Kidney (tissue), 14 donors: Measurements from ENCODE around the gene COG4. TPM values are rescaled to one million over a fixed set of nuclear protein-coding genes. Genes with fewer than 3 reads are reported as not detected.

Experiments used
- DNase-seq, 5 donors: peaks; one replicate each; pipeline ENCODE4 v3.0.0-alpha.2; 2013 to 2020
- FAIRE-seq: peaks from 2 replicates; lab custom pipeline; 2012; peaks lifted over from hg19 to GRCh38; lab: Jason Lieb, UNC
- H3K27ac ChIP-seq, 2 donors: one replicate each; pipeline ENCODE4 v1.7.0; 2013; ENCODE audit warnings: low read depth in 2 of 2, low read length in 2 of 2, inconsistent platforms in 1 of 2
- H3K27me3 ChIP-seq: one replicate; pipeline ENCODE4 v1.7.1; 2013; ENCODE audit warnings: low read length, inconsistent platforms; ENCODE audit not compliant: control insufficient read depth, insufficient read depth
- H3K36me3 ChIP-seq, 3 donors: one replicate each; pipeline versions ENCODE4 v1.7.0 to v1.7.1; 2013; ENCODE audit warnings: low read length in 3 of 3, control low read depth in 1 of 3, inconsistent platforms in 1 of 3; ENCODE audit not compliant: insufficient read depth in 3 of 3, control insufficient read depth in 2 of 3
- H3K4me1 ChIP-seq, 3 donors: one replicate each; pipeline versions ENCODE4 v1.7.0 to v1.7.1; 2013; ENCODE audit warnings: low read length in 3 of 3, inconsistent platforms in 1 of 3, low read depth in 1 of 3; ENCODE audit not compliant: control insufficient read depth in 2 of 3, insufficient read depth in 2 of 3
- H3K4me3 ChIP-seq, 3 donors: one replicate each; pipeline versions ENCODE4 v1.7.0 to v1.8.1; 2013; ENCODE audit warnings: low read length in 3 of 3, control low read depth in 1 of 3, inconsistent platforms in 1 of 3
- H3K9ac ChIP-seq, 3 donors: one replicate each; pipeline versions ENCODE4 v1.7.0 to v1.7.1; 2013; ENCODE audit warnings: low read length in 3 of 3, control low read depth in 1 of 3, inconsistent platforms in 1 of 3
- H3K9me3 ChIP-seq, 3 donors: one replicate each; pipeline versions ENCODE4 v1.7.0 to v1.7.1; 2013; ENCODE audit warnings: low read length in 3 of 3, control low read depth in 1 of 3, inconsistent platforms in 1 of 3; ENCODE audit not compliant: control insufficient read depth in 2 of 3, insufficient read depth in 1 of 3
- CTCF ChIP-seq: IDR thresholded peaks from 3 replicates; pipeline ENCODE4 v1.5.1; 2012; ENCODE audit warnings: mild to moderate bottlenecking, moderate library complexity, borderline replicate concordance; ENCODE audit not compliant: insufficient read depth; ENCODE audit errors: extremely low read depth
- intact Hi-C: fragments of 100-400 bp; cut with DNase I; formaldehyde crosslinking; loops from one replicate; pipeline ENCODE4 v1.11.1; 2022
- polyA plus RNA-seq: library from polyadenylated mRNA; stranded (reverse); fragments of 350-450 nt; fragmentation: Illumina TruSeq; extraction: RNeasy Lipid Tissue Mini Kit (QIAGEN cat#74804); gene quantifications from one replicate; pipeline ENCODE4 v1.2.3, GENCODE V29; 2014; ENCODE audit warnings: low read depth, low replicate concordance; ENCODE audit not compliant: insufficient read depth
- total RNA-seq: library from RNA; stranded (reverse); fragmentation: NEBNext Ultra II Directional; extraction: Animal tissue kit (Norgen Biotek cat#: 25700); gene quantifications from one replicate; pipeline ENCODE4 v1.2.1, GENCODE V29; 2021
- donor health status: control.
- donor health status: control.
- donor health status: control.
- donor health status: control.
- donor health status: control.
- donor health status: DM: yes; HTN: yes; CAD: no.
- donor health status: Normal renal cell carcinoma (clear cell type).

The COG4 gene
- total and polyA plus RNA-seq, 2 donors from 2014 or later, result 42.9 to 69.7 TPM

- no peaks in the 10 kb centered on the region for H3K9me3 ChIP-seq
- H3K9ac ChIP-seq, result no peak overlapping the region
- DNase-seq, result no peak
- H3K36me3 ChIP-seq, result peaks cover 0 to 4% (median 1%) of the 10 kb centered on the region in 3 donors
- no peaks in the 10 kb centered on the region for H3K4me1 ChIP-seq
- H3K27ac ChIP-seq, result no peak overlapping the region
- intact Hi-C loops, result no loop called here
- TF ChIP-seq CTCF, result no peak
- no peaks in the 10 kb centered on the region for H3K27me3 ChIP-seq
- H3K4me3 ChIP-seq, result no peak overlapping the region
- no peak for FAIRE-seq
These were observed 54.4 kb downstream of the COG4 start for GRCh38 chr16:70468776-70469525.

- TF ChIP-seq CTCF, result no peak
- intact Hi-C loops, result no loop called here
- Histone ChIP-seq H3K9me3 (no peaks in the 10 kb centered on the region), H3K9ac (no peak overlapping the region), H3K36me3 (peaks cover 0 to 14% (median 4%) of the 10 kb centered on the region in 3 donors), H3K4me3 (no peak overlapping the region), H3K27me3 (no peaks in the 10 kb centered on the region), H3K27ac (no peak overlapping the region), H3K4me1 (no peaks in the 10 kb centered on the region)
- FAIRE-seq (no peak), DNase-seq (no peak)
These were observed 55.7 kb downstream of the COG4 start for GRCh38 chr16:70467608-70468007.

GRCh38 chr16:70467113-70467512 lies 56.2 kb downstream of the COG4 start:
- Histone ChIP-seq H3K9ac (no peak overlapping the region), H3K27ac (no peak overlapping the region), H3K4me1 (no peaks in the 10 kb centered on the region), H3K4me3 (no peak overlapping the region), H3K9me3 (no peaks in the 10 kb centered on the region), H3K36me3 (peaks cover 0 to 14% (median 4%) of the 10 kb centered on the region in 3 donors), H3K27me3 (no peaks in the 10 kb centered on the region)
- FAIRE-seq (no peak), DNase-seq (no peak)
- no peak for TF ChIP-seq CTCF
- intact Hi-C loops, result no loop called here

GRCh38 chr16:70466805-70467076 lies 56.6 kb downstream of the COG4 start:
- FAIRE-seq (no peak), DNase-seq (peak in 1 of 5 donors; percentile 51)
- TF ChIP-seq CTCF, result no peak
- Histone ChIP-seq H3K27ac (no peak overlapping the region), H3K4me3 (no peak overlapping the region), H3K9ac (no peak overlapping the region), H3K27me3 (no peaks in the 10 kb centered on the region), H3K36me3 (peaks cover 0 to 14% (median 4%) of the 10 kb centered on the region in 3 donors), H3K9me3 (no peaks in the 10 kb centered on the region), H3K4me1 (no peaks in the 10 kb centered on the region)
- intact Hi-C loops, result no loop called here
